ENCODE data around the gene DNMT3B.

GRCh38 chr20:32811886-32812285, 49.7 kb downstream of the DNMT3B start:
- TF ChIP-seq CTCF (IDR thresholded peaks at IDR 0.05; ENCODE audit: low read depth, low read length, poor library complexity, severe bottlenecking) (no peak), EZH2phosphoT487 (IDR thresholded peaks at IDR 0.05; ENCODE audit: borderline replicate concordance, low read length) (no peak)
